CD4-positive, alpha-beta T cell (primary cell): ENCODE measurements around the gene NKAIN4. TPM values are rescaled to one million over a fixed set of nuclear protein-coding genes. Genes with fewer than 3 reads are reported as not detected.

Experiments used
- ATAC-seq: fragments of 200-7000 bp; cut with Tn5 transposase; one replicate; pipeline ENCODE4 v1.10.0; 2022; ENCODE audit warnings: mild to moderate bottlenecking; ENCODE audit not compliant: poor library complexity
- CTCF ChIA-PET: fragments of 350-600 bp; sonication (Branson Sonifier 250); formaldehyde crosslinking; loops from one replicate; lab custom pipeline; 2021; ENCODE audit warnings: antibody characterized with exemption, inconsistent platforms; lab: Charles Lee
- POLR2A ChIA-PET: fragments of 350-600 bp; sonication (Branson Sonifier 250); formaldehyde crosslinking; loops from one replicate; lab custom pipeline; 2021; ENCODE audit warnings: antibody characterized with exemption, inconsistent platforms; lab: Charles Lee
- DNase-seq, 14 experiments: peaks; one replicate each; pipeline ENCODE4 v3.0.0-alpha.2; 2013 to 2020; ENCODE audit warnings: mixed read lengths in 2 of 14
- H3K27ac ChIP-seq, 2 donors: one replicate each; pipeline versions ENCODE4 v1.5.1 to v1.7.0; 2013; ENCODE audit warnings: low read length in 2 of 2, low read depth in 1 of 2, mild to moderate bottlenecking in 1 of 2
- H3K27me3 ChIP-seq, 2 experiments: 1 replicate in 1 of 2; 2 replicates in 1 of 2; pipeline versions ENCODE4 v1.6.1 to v1.7.0; 2013; ENCODE audit warnings: low read length in 2 of 2, control low read depth in 1 of 2, mild to moderate bottlenecking in 1 of 2, moderate library complexity in 1 of 2; ENCODE audit not compliant: insufficient read depth in 2 of 2, control insufficient read depth in 1 of 2
- H3K36me3 ChIP-seq: one replicate; pipeline ENCODE4 v1.6.1; 2013; ENCODE audit warnings: low read length, control low read depth; ENCODE audit not compliant: insufficient read depth
- H3K4me1 ChIP-seq: one replicate; pipeline ENCODE4 v1.6.1; 2013; ENCODE audit warnings: low read length, control low read depth; ENCODE audit not compliant: insufficient read depth
- H3K4me3 ChIP-seq: one replicate; pipeline ENCODE4 v1.5.1; 2013; ENCODE audit warnings: mild to moderate bottlenecking, low read length, moderate library complexity
- H3K9me3 ChIP-seq, 2 experiments: 1 replicate in 1 of 2; 2 replicates in 1 of 2; pipeline versions ENCODE4 v1.6.1 to v1.7.0; 2013; ENCODE audit warnings: low read length in 2 of 2, mild to moderate bottlenecking in 2 of 2, control low read depth in 1 of 2, moderate library complexity in 1 of 2; ENCODE audit not compliant: control insufficient read depth in 1 of 2, insufficient read depth in 1 of 2
- H3K27ac Mint-ChIP-seq: one replicate; pipeline ENCODE4 v1.8.0; 2020; ENCODE audit warnings: mixed read lengths
- H3K27me3 Mint-ChIP-seq: one replicate; pipeline ENCODE4 v1.8.0; 2021; ENCODE audit warnings: mixed read lengths
- H3K36me3 Mint-ChIP-seq: one replicate; pipeline ENCODE4 v1.8.0; 2021; ENCODE audit warnings: low read depth, mixed read lengths
- H3K4me1 Mint-ChIP-seq: one replicate; pipeline ENCODE4 v1.8.0; 2021; ENCODE audit warnings: low read depth, mixed read lengths
- H3K4me3 Mint-ChIP-seq: one replicate; pipeline ENCODE4 v1.8.0; 2020; ENCODE audit warnings: mild to moderate bottlenecking, mixed read lengths
- H3K9me3 Mint-ChIP-seq: one replicate; pipeline ENCODE4 v1.8.0; 2020; ENCODE audit warnings: mixed read lengths
- CTCF ChIP-seq: fragments of 200-600 bp; IDR thresholded peaks from one replicate; pipeline ENCODE4 v1.8.0; 2022; ENCODE audit warnings: antibody characterized with exemption, mild to moderate bottlenecking
- intact Hi-C, 2 experiments: fragments of 100-400 bp; cut with DNase I in 1 of 2; cut with micrococcal nuclease in 1 of 2; formaldehyde crosslinking; loops; one replicate each; pipeline versions ENCODE4 v1.15.1 to v1.9.0; 2023 to 2025; cut with DNase I, micrococcal nuclease
- total RNA-seq, 174 experiments: library from RNA in 2 of 174; stranded (reverse) in 2 of 174; gene quantifications; one replicate each; pipeline ENCODE4 v1.2.3 and lab custom pipeline; 2021 to 2026

Gene NKAIN4
- total RNA-seq, 2 experiments from 2014 or later, result not detected

GRCh38 chr20:63268671-63269439, 14.6 kb upstream of the NKAIN4 start:
- POLR2A ChIA-PET, result no interaction called here
- H3K27me3 ChIP-seq, result peaks cover 5 to 17% of the 10 kb centered on the region in 2 experiments
- peaks cover 16% of the 10 kb centered on the region for H3K4me1 ChIP-seq
- no peak for DNase-seq
- H3K36me3 ChIP-seq, result no peaks in the 10 kb centered on the region
- H3K36me3 Mint-ChIP-seq, result peaks cover 7% of the 10 kb centered on the region
- intact Hi-C loops, result no loop called here
- H3K27me3 Mint-ChIP-seq, result peaks cover 8% of the 10 kb centered on the region
- no peaks in the 10 kb centered on the region for H3K9me3 ChIP-seq
- no peak overlapping the region for H3K27ac Mint-ChIP-seq
- no peak overlapping the region for H3K4me3 Mint-ChIP-seq
- CTCF ChIA-PET, result no interaction called here
- no peak overlapping the region for H3K27ac ChIP-seq
- ATAC-seq, result no peak
- no peak for TF ChIP-seq CTCF
- H3K4me3 ChIP-seq, result no peak overlapping the region
- no peaks in the 10 kb centered on the region for H3K9me3 Mint-ChIP-seq
- peaks cover 19% of the 10 kb centered on the region for H3K4me1 Mint-ChIP-seq

- H3K27ac Mint-ChIP-seq, result no peak overlapping the region
These were observed 14.0 kb upstream of the NKAIN4 start for GRCh38 chr20:63268256-63268655.

GRCh38 chr20:63267691-63268090, 13.4 kb upstream of the NKAIN4 start:
- Mint-ChIP-seq H3K27ac (no peak overlapping the region), H3K4me1 (peaks cover 12% of the 10 kb centered on the region), H3K36me3 (no peaks in the 10 kb centered on the region), H3K27me3 (peaks cover 13% of the 10 kb centered on the region), H3K9me3 (no peaks in the 10 kb centered on the region), H3K4me3 (no peak overlapping the region)
- POLR2A ChIA-PET, result no interaction called here
- CTCF ChIA-PET, result no interaction called here
- ATAC-seq, result no peak
- no peak for DNase-seq
- Histone ChIP-seq H3K27ac (no peak overlapping the region), H3K4me1 (peaks cover 7% of the 10 kb centered on the region), H3K9me3 (no peaks in the 10 kb centered on the region), H3K36me3 (no peaks in the 10 kb centered on the region), H3K27me3 (peaks cover 12 to 17% of the 10 kb centered on the region in 2 experiments), H3K4me3 (no peak overlapping the region)
- TF ChIP-seq CTCF, result no peak
- intact Hi-C loops, result no loop called here

More at GRCh38 chr20:63268256-63268655, 14.0 kb upstream of the NKAIN4 start:
- H3K9me3 ChIP-seq, result no peaks in the 10 kb centered on the region
- no peaks in the 10 kb centered on the region for H3K36me3 ChIP-seq
- Mint-ChIP-seq H3K9me3 (no peaks in the 10 kb centered on the region), H3K4me1 (peaks cover 13% of the 10 kb centered on the region), H3K27me3 (peaks cover 8% of the 10 kb centered on the region), H3K4me3 (no peak overlapping the region), H3K36me3 (peaks cover 1% of the 10 kb centered on the region)
- intact Hi-C loops, result no loop called here
- no peak for TF ChIP-seq CTCF
- CTCF ChIA-PET, result no interaction called here
- H3K4me3 ChIP-seq, result no peak overlapping the region
- ATAC-seq, result no peak
- POLR2A ChIA-PET, result no interaction called here
- H3K27me3 ChIP-seq, result peaks cover 6 to 17% of the 10 kb centered on the region in 2 experiments
- no peak for DNase-seq
- no peak overlapping the region for H3K27ac ChIP-seq
- peaks cover 10% of the 10 kb centered on the region for H3K4me1 ChIP-seq
